Measurements from ENCODE around the gene EIF2B4.
A peak's percentile ranks its signal among the peaks of the same experiment; 100 is the strongest.
"Not testable (repeated sequence)": the region's sequence is repeated elsewhere in the genome, so short reads cannot be mapped to it uniquely, and the experiment has no call there.

The EIF2B4 gene

GRCh38 chr2:27356382-27357181 is 13.6 kb downstream of the EIF2B4 start, which contains the start of gene GTF3C2:
TSS of gene GTF3C2 (minus strand) at chr2:27356764. CDS start at chr2:27343554, 13,210 bp downstream.
- H3K27ac ChIP-seq (ENCODE audit: insufficient read depth, low read depth, low read length, poor library complexity, severe bottlenecking): peak within 1 kb of the TSS; percentile 91
- H3K4me1 ChIP-seq (ENCODE audit: control insufficient read depth, insufficient read depth, low read length): peaks cover 4% of the 10 kb centered on the region
- H3K36me3 ChIP-seq (ENCODE audit: control insufficient read depth, insufficient read depth, low read length): peaks cover 6% of the 10 kb centered on the region
- 0% methylated on average over 67 of the region's 67 CpGs for WGBS, 2 experiments
- H3K4me3 ChIP-seq (ENCODE audit: insufficient read depth, low read depth, low read length): peak within 1 kb of the TSS; percentile 99
- no peaks in the 10 kb centered on the region for H3K27me3 ChIP-seq (ENCODE audit: control insufficient read depth, insufficient read depth, low read length, poor library complexity, severe bottlenecking)
- H3K9me3 ChIP-seq (ENCODE audit: control insufficient read depth, low read length): no peaks in the 10 kb centered on the region

GRCh38 chr2:27356056-27356381 is 14.1 kb downstream of the EIF2B4 start:
- WGBS, 2 experiments: 0% methylated on average over 12 of the region's 12 CpGs

GRCh38 chr2:27354597-27354927 is 15.6 kb downstream of the EIF2B4 start:
- H3K9me3 ChIP-seq (ENCODE audit: control insufficient read depth, low read length): no peaks in the 10 kb centered on the region
- H3K27me3 ChIP-seq (ENCODE audit: control insufficient read depth, insufficient read depth, low read length, poor library complexity, severe bottlenecking): no peaks in the 10 kb centered on the region
- H3K4me3 ChIP-seq (ENCODE audit: insufficient read depth, low read depth, low read length): no peak overlapping the region
- peaks cover 6% of the 10 kb centered on the region for H3K36me3 ChIP-seq (ENCODE audit: control insufficient read depth, insufficient read depth, low read length)
- H3K27ac ChIP-seq (ENCODE audit: insufficient read depth, low read depth, low read length, poor library complexity, severe bottlenecking): no peak overlapping the region
- H3K4me1 ChIP-seq (ENCODE audit: control insufficient read depth, insufficient read depth, low read length): peaks cover 4% of the 10 kb centered on the region
- WGBS, 2 experiments: 95 to 97% methylated on average over 7 of the region's 7 CpGs

More at GRCh38 chr2:27356056-27356381, 14.1 kb downstream of the EIF2B4 start:
- peaks cover 4% of the 10 kb centered on the region for H3K4me1 ChIP-seq (ENCODE audit: control insufficient read depth, insufficient read depth, low read length)
- H3K9me3 ChIP-seq (ENCODE audit: control insufficient read depth, low read length): no peaks in the 10 kb centered on the region
- H3K36me3 ChIP-seq (ENCODE audit: control insufficient read depth, insufficient read depth, low read length): peaks cover 6% of the 10 kb centered on the region
- peak overlapping the region; percentile 91 for H3K27ac ChIP-seq (ENCODE audit: insufficient read depth, low read depth, low read length, poor library complexity, severe bottlenecking)
- peak overlapping the region; percentile 99 for H3K4me3 ChIP-seq (ENCODE audit: insufficient read depth, low read depth, low read length)
- no peaks in the 10 kb centered on the region for H3K27me3 ChIP-seq (ENCODE audit: control insufficient read depth, insufficient read depth, low read length, poor library complexity, severe bottlenecking)

- Histone ChIP-seq H3K9me3 (ENCODE audit: control insufficient read depth, low read length) (no peaks in the 10 kb centered on the region), H3K27ac (ENCODE audit: insufficient read depth, low read depth, low read length, poor library complexity, severe bottlenecking) (no peak overlapping the region), H3K4me1 (ENCODE audit: control insufficient read depth, insufficient read depth, low read length) (peaks cover 4% of the 10 kb centered on the region), H3K36me3 (ENCODE audit: control insufficient read depth, insufficient read depth, low read length) (peaks cover 6% of the 10 kb centered on the region), H3K4me3 (ENCODE audit: insufficient read depth, low read depth, low read length) (no peak overlapping the region), H3K27me3 (ENCODE audit: control insufficient read depth, insufficient read depth, low read length, poor library complexity, severe bottlenecking) (no peaks in the 10 kb centered on the region)
- WGBS, 2 experiments: 92 to 94% methylated on average over 7 of the region's 7 CpGs
Observed at GRCh38 chr2:27353762-27354596, 16.2 kb downstream of the EIF2B4 start.

GRCh38 chr2:27353386-27353761 is 16.8 kb downstream of the EIF2B4 start:
- not testable (repeated sequence) for H3K27me3 ChIP-seq (ENCODE audit: control insufficient read depth, insufficient read depth, low read length, poor library complexity, severe bottlenecking); H3K9me3 ChIP-seq (ENCODE audit: control insufficient read depth, low read length); H3K4me1 ChIP-seq (ENCODE audit: control insufficient read depth, insufficient read depth, low read length); H3K4me3 ChIP-seq (ENCODE audit: insufficient read depth, low read depth, low read length); H3K27ac ChIP-seq (ENCODE audit: insufficient read depth, low read depth, low read length, poor library complexity, severe bottlenecking); H3K36me3 ChIP-seq (ENCODE audit: control insufficient read depth, insufficient read depth, low read length)
- 90 to 94% methylated on average over 5 of the region's 5 CpGs for WGBS, 2 experiments

- 91 to 95% methylated on average over 6 of the region's 6 CpGs for WGBS, 2 experiments
- Histone ChIP-seq H3K27me3 (ENCODE audit: control insufficient read depth, insufficient read depth, low read length, poor library complexity, severe bottlenecking) (no peaks in the 10 kb centered on the region), H3K36me3 (ENCODE audit: control insufficient read depth, insufficient read depth, low read length) (no peaks in the 10 kb centered on the region), H3K4me3 (ENCODE audit: insufficient read depth, low read depth, low read length) (no peak overlapping the region), H3K4me1 (ENCODE audit: control insufficient read depth, insufficient read depth, low read length) (peaks cover 4% of the 10 kb centered on the region), H3K27ac (ENCODE audit: insufficient read depth, low read depth, low read length, poor library complexity, severe bottlenecking) (no peak overlapping the region), H3K9me3 (ENCODE audit: control insufficient read depth, low read length) (no peaks in the 10 kb centered on the region)
Observed at GRCh38 chr2:27351802-27352598, 18.1 kb downstream of the EIF2B4 start.

- no peaks in the 10 kb centered on the region for H3K27me3 ChIP-seq (ENCODE audit: control insufficient read depth, insufficient read depth, low read length, poor library complexity, severe bottlenecking)
- no peaks in the 10 kb centered on the region for H3K36me3 ChIP-seq (ENCODE audit: control insufficient read depth, insufficient read depth, low read length)
- H3K4me1 ChIP-seq (ENCODE audit: control insufficient read depth, insufficient read depth, low read length): no peaks in the 10 kb centered on the region
- H3K4me3 ChIP-seq (ENCODE audit: insufficient read depth, low read depth, low read length): no peak overlapping the region
- H3K9me3 ChIP-seq (ENCODE audit: control insufficient read depth, low read length): no peaks in the 10 kb centered on the region
- no peak overlapping the region for H3K27ac ChIP-seq (ENCODE audit: insufficient read depth, low read depth, low read length, poor library complexity, severe bottlenecking)
- WGBS, 2 experiments: 96% methylated on average over 7 of the region's 7 CpGs
Observed at GRCh38 chr2:27350106-27350693, 19.9 kb downstream of the EIF2B4 start.

GRCh38 chr2:27347641-27348040 is 22.5 kb downstream of the EIF2B4 start:
- Histone ChIP-seq H3K4me1 (ENCODE audit: control insufficient read depth, insufficient read depth, low read length) (no peaks in the 10 kb centered on the region), H3K9me3 (ENCODE audit: control insufficient read depth, low read length) (no peaks in the 10 kb centered on the region), H3K27ac (ENCODE audit: insufficient read depth, low read depth, low read length, poor library complexity, severe bottlenecking) (no peak overlapping the region), H3K4me3 (ENCODE audit: insufficient read depth, low read depth, low read length) (no peak overlapping the region), H3K27me3 (ENCODE audit: control insufficient read depth, insufficient read depth, low read length, poor library complexity, severe bottlenecking) (no peaks in the 10 kb centered on the region), H3K36me3 (ENCODE audit: control insufficient read depth, insufficient read depth, low read length) (peaks cover 7% of the 10 kb centered on the region)
- WGBS, 2 experiments: 87 to 92% methylated on average over 2 of the region's 2 CpGs

- Histone ChIP-seq H3K36me3 (ENCODE audit: control insufficient read depth, insufficient read depth, low read length) (peaks cover 73% of the 10 kb centered on the region), H3K4me1 (ENCODE audit: control insufficient read depth, insufficient read depth, low read length) (no peaks in the 10 kb centered on the region), H3K9me3 (ENCODE audit: control insufficient read depth, low read length) (no peaks in the 10 kb centered on the region), H3K4me3 (ENCODE audit: insufficient read depth, low read depth, low read length) (no peak overlapping the region), H3K27ac (ENCODE audit: insufficient read depth, low read depth, low read length, poor library complexity, severe bottlenecking) (no peak overlapping the region), H3K27me3 (ENCODE audit: control insufficient read depth, insufficient read depth, low read length, poor library complexity, severe bottlenecking) (no peaks in the 10 kb centered on the region)
- WGBS, 2 experiments: 96 to 97% methylated on average over 7 of the region's 7 CpGs
Observed at GRCh38 chr2:27336173-27336572, 34.0 kb downstream of the EIF2B4 start.

Measured in ectodermal cell (in vitro differentiated cells).